GM18520 (cell line): ENCODE data around the gene BCAP31.
"Not testable (repeated sequence)": the region's sequence is repeated elsewhere in the genome, so short reads cannot be mapped to it uniquely, and the experiment has no call there.

Experiments used
- ATAC-seq: cut with Tn5 transposase; IDR thresholded peaks from one replicate; pipeline ENCODE4 v1.9.1; 2021; ENCODE audit not compliant: unreplicated experiment

BCAP31 gene

DNA sequence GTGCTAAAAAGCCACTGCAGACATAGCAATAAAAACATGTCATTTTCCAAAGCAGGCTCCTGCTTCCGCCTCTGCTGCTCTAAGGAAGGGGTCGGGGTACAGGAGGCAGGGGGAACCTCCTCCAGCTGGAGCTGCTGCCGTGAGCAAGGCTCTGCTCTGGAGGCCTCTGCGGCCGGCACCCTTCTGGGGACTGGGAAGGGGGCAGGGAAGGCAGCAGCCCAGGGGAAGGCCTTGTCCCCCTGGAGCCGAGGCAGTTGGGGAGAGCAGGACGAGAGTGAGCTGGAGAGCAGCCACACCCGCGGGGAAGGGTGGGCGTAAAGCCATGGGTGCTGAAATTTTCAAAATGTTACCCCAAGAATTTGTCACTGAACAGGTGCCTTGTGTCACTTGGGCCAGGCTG is 27.6 kb downstream of the BCAP31 start:
- ATAC-seq: not testable (repeated sequence)

DNA sequence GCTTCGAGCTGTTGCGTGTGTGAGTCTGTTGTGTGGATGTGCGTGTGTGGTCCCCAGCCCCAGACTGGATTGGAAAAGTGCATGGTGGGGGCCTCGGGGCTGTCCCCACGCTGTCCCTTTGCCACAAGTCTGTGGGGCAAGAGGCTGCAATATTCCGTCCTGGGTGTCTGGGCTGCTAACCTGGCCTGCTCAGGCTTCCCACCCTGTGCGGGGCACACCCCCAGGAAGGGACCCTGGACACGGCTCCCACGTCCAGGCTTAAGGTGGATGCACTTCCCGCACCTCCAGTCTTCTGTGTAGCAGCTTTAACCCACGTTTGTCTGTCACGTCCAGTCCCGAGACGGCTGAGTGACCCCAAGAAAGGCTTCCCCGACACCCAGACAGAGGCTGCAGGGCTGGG is 28.1 kb downstream of the BCAP31 start:
- no peak for ATAC-seq

DNA sequence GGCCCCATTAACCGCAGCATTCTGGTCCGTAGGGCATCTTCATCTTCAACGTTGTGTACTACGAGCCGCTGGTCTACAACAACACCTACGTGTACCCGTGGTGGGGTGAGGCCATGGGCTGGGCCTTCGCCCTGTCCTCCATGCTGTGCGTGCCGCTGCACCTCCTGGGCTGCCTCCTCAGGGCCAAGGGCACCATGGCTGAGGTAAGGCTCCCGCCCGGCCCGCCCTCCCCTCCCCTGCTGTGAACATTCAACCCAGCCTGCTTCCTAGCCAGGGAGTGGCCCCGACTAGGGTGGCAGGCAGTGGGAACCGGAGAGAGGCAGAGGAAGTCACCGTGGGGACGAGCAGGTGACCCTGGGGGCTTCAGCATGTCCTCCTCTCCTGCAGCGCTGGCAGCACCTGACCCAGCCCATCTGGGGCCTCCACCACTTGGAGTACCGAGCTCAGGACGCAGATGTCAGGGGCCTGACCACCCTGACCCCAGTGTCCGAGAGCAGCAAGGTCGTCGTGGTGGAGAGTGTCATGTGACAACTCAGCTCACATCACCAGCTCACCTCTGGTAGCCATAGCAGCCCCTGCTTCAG is 29.4 kb downstream of the BCAP31 start:
- no peak for ATAC-seq

DNA sequence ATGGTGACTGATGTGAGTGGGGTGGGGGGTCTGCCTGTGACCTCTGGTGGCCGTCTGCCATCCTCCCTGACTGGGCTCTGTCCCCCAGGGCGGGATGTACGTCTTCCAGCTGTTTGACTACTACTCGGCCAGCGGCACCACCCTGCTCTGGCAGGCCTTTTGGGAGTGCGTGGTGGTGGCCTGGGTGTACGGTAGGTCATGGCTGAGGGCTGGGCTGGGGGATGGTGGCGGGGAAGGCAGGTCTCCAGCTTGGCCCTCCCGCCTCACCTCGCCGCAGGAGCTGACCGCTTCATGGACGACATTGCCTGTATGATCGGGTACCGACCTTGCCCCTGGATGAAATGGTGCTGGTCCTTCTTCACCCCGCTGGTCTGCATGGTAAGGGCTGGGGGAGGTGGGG is 29.9 kb downstream of the BCAP31 start:
- ATAC-seq: not testable (repeated sequence)

- no peak for ATAC-seq
These were observed 30.7 kb downstream of the BCAP31 start for GRCh38 chrX:153693216-153694086.

GRCh38 chrX:153692611-153693156 is 31.5 kb downstream of the BCAP31 start:
- no peak for ATAC-seq

DNA sequence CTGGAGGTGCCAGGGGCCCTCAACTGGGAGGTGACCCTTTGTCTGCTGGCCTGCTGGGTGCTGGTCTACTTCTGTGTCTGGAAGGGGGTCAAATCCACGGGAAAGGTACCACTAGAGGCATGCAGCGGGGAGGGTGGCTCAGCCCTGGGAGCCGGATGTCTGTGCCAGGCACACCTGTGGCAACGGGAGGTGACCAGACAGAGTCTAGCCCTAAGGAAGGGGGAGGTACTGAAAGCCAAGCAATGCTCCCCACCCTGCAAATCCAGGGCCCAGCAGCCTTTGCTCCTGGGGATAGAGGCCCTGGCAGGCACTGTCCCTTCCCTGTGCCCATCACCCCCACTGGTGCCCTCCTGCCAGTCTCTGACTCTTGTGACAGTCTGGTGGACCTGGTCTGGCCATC is 32.2 kb downstream of the BCAP31 start:
- no peak for ATAC-seq

DNA sequence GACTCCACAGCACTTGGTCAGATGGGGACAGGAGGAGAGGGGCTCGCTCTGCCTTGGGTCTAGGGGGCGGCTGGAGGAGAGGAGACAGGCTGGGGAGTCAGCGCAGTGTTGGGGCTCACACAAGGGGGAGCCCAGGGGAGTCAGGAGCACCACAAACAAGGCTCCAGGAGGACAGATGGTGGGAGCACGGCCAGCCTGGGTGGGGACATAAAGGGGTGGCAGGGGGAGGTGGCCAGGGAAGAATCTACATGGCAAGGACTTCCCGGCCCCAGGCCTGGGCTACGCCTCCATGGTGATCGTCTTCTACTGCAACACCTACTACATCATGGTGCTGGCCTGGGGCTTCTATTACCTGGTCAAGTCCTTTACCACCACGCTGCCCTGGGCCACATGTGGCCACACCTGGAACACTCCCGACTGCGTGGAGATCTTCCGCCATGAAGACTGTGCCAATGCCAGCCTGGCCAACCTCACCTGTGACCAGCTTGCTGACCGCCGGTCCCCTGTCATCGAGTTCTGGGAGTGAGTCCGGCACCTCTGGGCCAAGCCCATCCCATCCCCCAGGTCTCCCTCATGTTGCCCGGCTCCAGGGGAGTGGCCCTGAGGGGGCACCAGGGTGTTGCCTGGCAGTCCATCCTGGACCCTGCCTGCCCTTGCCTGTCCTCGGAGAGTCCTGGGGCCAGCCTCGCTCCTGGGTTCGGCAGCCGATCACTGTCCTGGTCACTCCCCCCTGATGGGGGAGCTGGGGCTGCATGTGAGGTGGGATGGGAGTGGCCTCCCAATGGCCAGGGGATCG is 33.0 kb downstream of the BCAP31 start:
- ATAC-seq: not testable (repeated sequence)

GRCh38 chrX:153690466-153690865 is 33.7 kb downstream of the BCAP31 start:
- no peak for ATAC-seq

GRCh38 chrX:153689654-153690465 is 34.3 kb downstream of the BCAP31 start:
- ATAC-seq: no peak

- no peak for ATAC-seq
These were observed 35.1 kb downstream of the BCAP31 start for GRCh38 chrX:153688911-153689590.

DNA sequence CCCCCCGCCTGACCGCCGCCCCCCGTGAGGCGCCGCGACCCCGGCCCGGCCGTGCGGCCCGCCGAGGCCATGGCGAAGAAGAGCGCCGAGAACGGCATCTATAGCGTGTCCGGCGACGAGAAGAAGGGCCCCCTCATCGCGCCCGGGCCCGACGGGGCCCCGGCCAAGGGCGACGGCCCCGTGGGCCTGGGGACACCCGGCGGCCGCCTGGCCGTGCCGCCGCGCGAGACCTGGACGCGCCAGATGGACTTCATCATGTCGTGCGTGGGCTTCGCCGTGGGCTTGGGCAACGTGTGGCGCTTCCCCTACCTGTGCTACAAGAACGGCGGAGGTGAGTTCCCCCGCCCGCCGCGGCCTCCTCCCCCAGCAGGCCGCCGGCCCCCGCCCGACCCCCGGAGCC is 35.7 kb downstream of the BCAP31 start:
- ATAC-seq: no peak

- no peak for ATAC-seq
These were observed 36.1 kb downstream of the BCAP31 start for GRCh38 chrX:153688071-153688470.

- no peak for ATAC-seq
These were observed 36.8 kb downstream of the BCAP31 start, which contains the start of gene SLC6A8 for GRCh38 chrX:153687121-153688039. Gene SLC6A8, plus strand, starts transcription at chrX:153687926. Its CDS starts 649 bp downstream, at chrX:153688575.

DNA sequence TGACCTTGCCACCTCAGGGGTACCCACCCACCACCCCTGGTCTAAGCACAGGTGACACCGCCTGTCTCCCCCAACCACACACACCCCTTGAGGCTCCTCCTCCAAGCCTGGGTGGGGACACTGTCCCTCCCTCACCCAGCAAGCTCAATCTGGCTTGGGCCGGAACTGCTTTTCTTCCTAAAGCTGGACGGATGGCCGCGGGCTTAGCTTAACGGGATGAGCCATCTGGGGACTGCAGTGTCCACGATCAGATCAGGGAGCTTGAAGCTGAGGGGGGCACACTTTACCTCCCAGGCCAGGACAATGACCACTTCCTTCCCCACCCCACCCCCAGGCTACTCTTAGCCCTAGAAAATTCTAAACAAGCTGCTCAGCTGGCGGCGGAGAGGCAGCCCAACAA is 37.5 kb downstream of the BCAP31 start:
- no peak for ATAC-seq

- ATAC-seq: no peak
These were observed 38.2 kb downstream of the BCAP31 start for GRCh38 chrX:153685751-153686696.

- ATAC-seq: no peak
These were observed 39.0 kb downstream of the BCAP31 start for GRCh38 chrX:153685156-153685536.
